WTC11 (cell line): ENCODE measurements around the gene ENTR1. TPM values are rescaled to one million over a fixed set of nuclear protein-coding genes. Genes with fewer than 3 reads are reported as not detected.

Experiments used
- ATAC-seq: fragments of 200-7000 bp; cut with Tn5 transposase; 2 replicates; pipeline ENCODE4 v1.10.0; 2021; ENCODE audit warnings: mild to moderate bottlenecking, moderate library complexity
- CTCF ChIA-PET: fragments of 300-600 bp; sonication (Branson Sonifier 250); formaldehyde crosslinking; loops from one replicate; lab custom pipeline; 2021; ENCODE audit warnings: antibody characterized with exemption; lab: Charles Lee
- POLR2A ChIA-PET: fragments of 350-600 bp; sonication (Branson Sonifier 250); formaldehyde crosslinking; loops from one replicate; lab custom pipeline; 2021; ENCODE audit warnings: antibody characterized with exemption; lab: Charles Lee
- DNase-seq: peaks from one replicate; pipeline ENCODE4 v3.0.0; 2021; ENCODE audit warnings: low spot score
- H3K27ac Mint-ChIP-seq: 2 replicates; pipeline ENCODE4 v1.8.0; 2021; ENCODE audit warnings: mixed read lengths
- H3K27me3 Mint-ChIP-seq: 2 replicates; pipeline ENCODE4 v1.8.0; 2021; ENCODE audit warnings: low read depth, mild to moderate bottlenecking, moderate library complexity, mixed read lengths
- H3K36me3 Mint-ChIP-seq: 2 replicates; pipeline ENCODE4 v1.8.0; 2021; ENCODE audit warnings: mixed read lengths
- H3K4me1 Mint-ChIP-seq: 2 replicates; pipeline ENCODE4 v1.8.0; 2022; ENCODE audit warnings: mixed read lengths
- H3K4me3 Mint-ChIP-seq: 2 replicates; pipeline ENCODE4 v1.8.0; 2021; ENCODE audit warnings: mild to moderate bottlenecking, moderate library complexity, mixed read lengths
- H3K9me3 Mint-ChIP-seq: 2 replicates; pipeline ENCODE4 v1.8.0; 2021; ENCODE audit warnings: mixed read lengths
- CBFB ChIP-seq: sonication (generic); formaldehyde crosslinking; IDR thresholded peaks from 2 replicates; pipeline ENCODE4 v1.8.1; 2022; ENCODE audit warnings: mild to moderate bottlenecking, low read depth, missing genetic modification reagents
- CREM ChIP-seq: sonication (generic); formaldehyde crosslinking; IDR thresholded peaks from 2 replicates; pipeline ENCODE4 v1.8.1; 2022; ENCODE audit warnings: mild to moderate bottlenecking, missing genetic modification reagents, moderate library complexity
- E2F4 ChIP-seq: sonication (generic); formaldehyde crosslinking; IDR thresholded peaks from 2 replicates; pipeline ENCODE4 v1.8.1; 2022; ENCODE audit warnings: low read depth, mild to moderate bottlenecking, moderate library complexity, missing genetic modification reagents, borderline replicate concordance
- ETV6 ChIP-seq: sonication (generic); formaldehyde crosslinking; IDR thresholded peaks from 2 replicates; pipeline ENCODE4 v1.8.1; 2022; ENCODE audit warnings: mild to moderate bottlenecking, missing genetic modification reagents
- FOXK1 ChIP-seq: sonication (generic); formaldehyde crosslinking; IDR thresholded peaks from 2 replicates; pipeline ENCODE4 v1.8.0; 2022; ENCODE audit warnings: mild to moderate bottlenecking, moderate library complexity, missing genetic modification reagents
- FOXP1 ChIP-seq: sonication (generic); formaldehyde crosslinking; IDR thresholded peaks from 2 replicates; pipeline ENCODE4 v1.8.0; 2022; ENCODE audit warnings: missing genetic modification reagents, mild to moderate bottlenecking, moderate library complexity, borderline replicate concordance
- JAZF1 ChIP-seq: fragments of 250-450 bp; sonication (Bioruptor Pico); IDR thresholded peaks from 2 replicates; pipeline ENCODE4 v1.9.0; 2021; ENCODE audit warnings: moderate library complexity, mild to moderate bottlenecking, inconsistent platforms
- MYBL2 ChIP-seq: sonication (generic); formaldehyde crosslinking; IDR thresholded peaks from 2 replicates; pipeline ENCODE4 v1.8.1; 2023; ENCODE audit warnings: mild to moderate bottlenecking, moderate library complexity, missing genetic modification reagents
- PRDM15 ChIP-seq: sonication (generic); formaldehyde crosslinking; IDR thresholded peaks from 2 replicates; pipeline ENCODE4 v1.8.0; 2022; ENCODE audit warnings: missing genetic modification reagents
- RORB ChIP-seq: fragments of 250-450 bp; sonication (Bioruptor Pico); IDR thresholded peaks from 2 replicates; pipeline ENCODE4 v1.9.0; 2021; ENCODE audit warnings: mild to moderate bottlenecking
- USF2 ChIP-seq: sonication (generic); formaldehyde crosslinking; IDR thresholded peaks from 2 replicates; pipeline ENCODE4 v1.8.1; 2023; ENCODE audit warnings: mild to moderate bottlenecking, missing genetic modification reagents, moderate library complexity
- ZNF281 ChIP-seq: sonication (generic); formaldehyde crosslinking; IDR thresholded peaks from 2 replicates; pipeline ENCODE4 v1.8.0; 2023; ENCODE audit warnings: mild to moderate bottlenecking, missing genetic modification reagents
- ZSCAN18 ChIP-seq: fragments of 250-450 bp; sonication (Bioruptor Pico); IDR thresholded peaks from 2 replicates; pipeline ENCODE4 v2.1.2; 2022; ENCODE audit warnings: mild to moderate bottlenecking, moderate library complexity
- total RNA-seq: library from RNA; stranded (reverse); gene quantifications from 3 replicates; pipeline ENCODE4 v1.2.3, GENCODE V29; 2021

ENTR1 gene
- total RNA-seq, 1 experiment from 2014 or later, result 140 TPM

GRCh38 chr9:136370687-136371532, 39.5 kb downstream of the ENTR1 start:
- DNase-seq (no peak), ATAC-seq (no peak)

GRCh38 chr9:136370037-136370436, 40.4 kb downstream of the ENTR1 start:
- no peaks in the 10 kb centered on the region for H3K27me3 Mint-ChIP-seq
- ATAC-seq (no peak), DNase-seq (no peak)
- H3K4me3 Mint-ChIP-seq, result no peak overlapping the region
- no peaks in the 10 kb centered on the region for H3K9me3 Mint-ChIP-seq
- H3K36me3 Mint-ChIP-seq, result no peaks in the 10 kb centered on the region
- H3K27ac Mint-ChIP-seq, result no peak overlapping the region
- ChIA-PET POLR2A (no interaction called here), CTCF (interaction anchor here (1.4 kb wide), 1 partner anchor 31 kb away, joined by 5 read pairs; no protein-coding TSS in a partner anchor)
- no peaks in the 10 kb centered on the region for H3K4me1 Mint-ChIP-seq
- TF ChIP-seq CREM (CRISPR knock-in tag), result no peak
- TF ChIP-seq JAZF1, result no peak
- no peak for TF ChIP-seq FOXK1
- TF ChIP-seq FOXP1, result no peak
- TF ChIP-seq ZSCAN18, result no peak
- no peak for TF ChIP-seq E2F4 (CRISPR knock-in tag)
- no peak for TF ChIP-seq MYBL2 (CRISPR knock-in tag)
- no peak for TF ChIP-seq USF2 (CRISPR knock-in tag)
- TF ChIP-seq ETV6 (CRISPR knock-in tag), result no peak

More at GRCh38 chr9:136370687-136371532, 39.5 kb downstream of the ENTR1 start:
- H3K27ac Mint-ChIP-seq, result peak overlapping the region; percentile 53; the same call in 1 of the 2 replicates
- no peaks in the 10 kb centered on the region for H3K27me3 Mint-ChIP-seq
- no peaks in the 10 kb centered on the region for H3K36me3 Mint-ChIP-seq
- no peak overlapping the region for H3K4me3 Mint-ChIP-seq
- H3K9me3 Mint-ChIP-seq, result no peaks in the 10 kb centered on the region
- CTCF ChIA-PET, result interaction anchor here (0.8 to 1.5 kb wide), 5 partner anchors 8 to 115 kb away, joined by 3 to 5 read pairs (median 3); no protein-coding TSS in a partner anchor
- TF ChIP-seq PRDM15 (CRISPR knock-in tag), result no peak
- no peak for TF ChIP-seq FOXP1
- TF ChIP-seq RORB (CRISPR knock-in tag), result no peak
- TF ChIP-seq USF2 (CRISPR knock-in tag), result no peak
- no peak for TF ChIP-seq ZNF281 (CRISPR knock-in tag)
- no peak for TF ChIP-seq CBFB
- no peak for TF ChIP-seq FOXK1
- no peaks in the 10 kb centered on the region for H3K4me1 Mint-ChIP-seq
- POLR2A ChIA-PET, result no interaction called here
